NCI-H1436 treated with DMSO at 0.1 percent for 48 hours (cell line): ENCODE results near the gene EXT2.

Source experiments
- DNase-seq: peaks from one replicate; lab custom pipeline; 2025; lab: John Stamatoyannopoulos, UW

Gene EXT2

DNA sequence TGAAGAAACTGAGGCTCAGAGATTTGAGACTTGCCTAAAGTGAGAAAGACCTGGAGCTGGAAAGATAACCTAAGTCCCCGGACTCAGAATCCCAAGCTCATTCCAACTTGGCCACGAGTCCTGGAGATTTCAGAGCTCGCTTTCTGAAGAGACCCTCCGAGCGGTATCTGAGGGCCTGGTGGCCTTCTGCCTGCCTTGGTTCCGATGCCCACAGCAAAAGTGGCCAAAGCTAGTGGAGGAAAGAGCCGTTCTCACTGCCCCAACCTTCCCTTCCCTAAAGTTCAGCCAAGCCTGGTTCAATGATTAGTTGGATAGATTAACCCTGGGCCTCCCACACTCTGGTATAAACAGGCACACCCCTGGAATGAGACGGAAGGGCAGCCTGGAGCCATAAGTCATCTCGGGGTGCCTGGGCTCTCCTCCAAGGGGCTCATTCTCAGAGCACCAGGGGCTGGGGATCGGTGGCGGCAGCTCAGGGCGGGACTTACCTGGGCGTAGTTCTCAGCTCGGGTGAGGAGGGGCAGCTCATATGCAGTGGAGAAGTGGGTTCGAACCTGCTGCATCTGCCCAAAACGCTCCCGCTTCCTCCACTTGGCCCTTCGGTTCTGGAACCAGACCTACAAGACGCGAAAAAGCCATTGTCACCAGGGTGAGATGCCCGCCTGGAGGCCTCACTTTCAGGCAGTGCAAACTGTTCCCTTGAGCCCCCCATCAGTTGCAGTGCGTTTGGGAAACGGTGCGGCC lies 171.7 kb downstream of the EXT2 start:
- DNase-seq, result no peak

DNA sequence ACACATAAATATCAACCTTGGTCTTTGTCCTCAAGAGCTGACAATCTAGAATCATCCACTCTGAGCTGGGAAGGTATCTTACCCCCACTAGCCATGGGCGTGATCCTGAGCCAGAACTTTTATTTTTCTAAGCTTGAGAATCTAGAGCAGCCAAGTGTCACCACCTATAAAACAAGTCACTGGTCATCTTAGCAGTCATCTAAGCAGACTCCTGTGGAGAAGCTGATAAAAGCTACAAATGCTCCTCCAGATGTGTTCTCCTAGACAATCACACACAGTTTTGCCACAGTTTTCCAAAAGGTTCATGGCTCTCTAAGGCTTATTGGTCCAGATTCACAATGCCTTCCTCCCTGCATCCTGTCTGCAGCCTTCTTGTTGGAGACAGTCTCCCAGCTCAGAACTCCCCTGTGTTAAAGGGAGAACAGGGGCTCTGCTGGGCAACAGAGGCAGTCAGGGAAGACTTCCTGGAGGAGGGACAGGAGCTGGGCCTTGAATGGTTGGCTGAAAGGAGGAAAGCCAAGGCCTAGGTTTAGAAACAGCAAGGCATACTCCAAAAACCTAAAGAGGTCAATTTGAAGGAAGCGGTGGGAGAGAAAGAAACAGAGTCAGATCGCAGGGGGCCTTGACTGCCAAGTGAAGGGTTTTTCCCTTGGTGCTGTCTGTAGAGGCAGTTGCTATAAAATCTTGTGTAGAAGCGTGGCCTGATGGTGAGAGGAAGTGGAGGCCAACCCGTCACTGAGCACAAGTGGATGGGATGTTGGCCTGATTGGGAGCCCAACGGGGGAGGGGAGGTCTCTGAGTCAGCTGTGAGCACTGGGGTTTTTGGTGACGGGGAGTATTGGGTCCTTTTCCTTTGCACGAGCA lies 172.5 kb downstream of the EXT2 start:
- DNase-seq, result no peak

DNA sequence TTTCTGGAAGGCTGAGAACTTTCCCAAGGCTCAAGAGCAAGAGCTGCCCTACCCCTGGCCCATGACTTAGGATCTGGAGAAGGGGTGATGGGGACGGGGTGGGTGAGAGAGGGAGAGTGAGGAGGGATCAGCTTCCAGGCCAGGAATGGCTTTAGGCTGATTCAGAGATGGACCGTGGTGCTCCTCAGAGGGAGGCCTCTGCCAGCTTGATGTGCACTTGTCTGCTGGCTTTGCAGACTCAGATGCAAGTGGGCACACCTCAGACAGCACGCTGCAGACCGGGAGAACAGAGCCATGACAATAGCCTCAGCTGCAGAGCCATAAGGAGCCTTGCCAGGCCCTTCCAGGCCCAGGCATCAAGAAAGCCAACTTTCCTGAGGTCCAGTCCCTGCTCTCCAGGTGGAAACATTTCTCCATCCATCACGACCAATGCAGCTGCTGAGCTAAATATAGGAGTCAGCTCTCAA lies 173.2 kb downstream of the EXT2 start:
- DNase-seq, result no peak

DNA sequence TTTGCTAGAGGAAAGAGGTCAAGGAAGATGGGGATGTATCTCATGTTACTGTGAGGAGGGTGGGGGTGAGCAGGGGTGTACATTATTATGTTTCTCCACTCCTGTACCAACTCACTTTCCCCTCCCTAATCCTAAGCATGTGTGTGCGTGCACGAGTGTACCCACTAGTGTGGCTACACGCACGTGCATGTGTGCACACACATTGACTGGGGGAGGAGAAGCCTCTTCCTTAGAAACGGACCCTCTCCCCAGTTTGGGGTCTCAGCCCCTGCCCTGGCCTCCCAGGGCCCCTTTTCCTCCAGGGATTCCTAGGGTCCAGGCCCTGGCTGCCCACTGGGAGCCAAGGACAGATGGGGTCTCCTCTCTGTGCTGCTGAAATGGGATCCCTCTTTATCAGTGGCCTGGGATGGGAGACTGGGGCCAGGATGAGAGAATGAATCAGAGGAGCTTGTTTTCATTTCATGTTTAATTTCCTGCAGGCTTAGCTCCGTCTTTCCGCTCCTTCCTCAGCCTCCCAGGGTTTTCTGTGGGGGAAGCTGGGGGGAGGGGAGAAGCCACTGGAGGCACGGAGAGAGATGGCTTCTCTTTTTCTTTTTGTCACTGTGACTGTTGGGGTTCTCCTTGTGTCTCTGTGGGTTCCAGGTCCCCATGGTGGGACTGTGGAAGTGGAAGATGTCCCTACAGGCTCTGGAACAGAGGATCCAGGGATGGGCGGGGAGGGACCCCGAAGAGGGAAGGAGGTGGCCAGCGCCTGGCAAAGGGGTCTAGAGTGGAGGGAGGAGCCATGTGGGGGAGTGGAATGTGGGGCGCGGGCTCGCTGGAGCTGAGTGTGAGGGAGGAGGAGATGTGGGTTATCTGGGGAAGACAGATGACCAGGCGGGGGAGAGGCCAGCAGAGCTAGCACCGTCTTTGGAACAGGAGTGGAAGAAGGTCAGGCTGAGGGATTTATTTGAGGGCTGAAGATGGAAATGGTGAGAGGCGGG lies 174.2 kb downstream of the EXT2 start:
- no peak for DNase-seq

DNA sequence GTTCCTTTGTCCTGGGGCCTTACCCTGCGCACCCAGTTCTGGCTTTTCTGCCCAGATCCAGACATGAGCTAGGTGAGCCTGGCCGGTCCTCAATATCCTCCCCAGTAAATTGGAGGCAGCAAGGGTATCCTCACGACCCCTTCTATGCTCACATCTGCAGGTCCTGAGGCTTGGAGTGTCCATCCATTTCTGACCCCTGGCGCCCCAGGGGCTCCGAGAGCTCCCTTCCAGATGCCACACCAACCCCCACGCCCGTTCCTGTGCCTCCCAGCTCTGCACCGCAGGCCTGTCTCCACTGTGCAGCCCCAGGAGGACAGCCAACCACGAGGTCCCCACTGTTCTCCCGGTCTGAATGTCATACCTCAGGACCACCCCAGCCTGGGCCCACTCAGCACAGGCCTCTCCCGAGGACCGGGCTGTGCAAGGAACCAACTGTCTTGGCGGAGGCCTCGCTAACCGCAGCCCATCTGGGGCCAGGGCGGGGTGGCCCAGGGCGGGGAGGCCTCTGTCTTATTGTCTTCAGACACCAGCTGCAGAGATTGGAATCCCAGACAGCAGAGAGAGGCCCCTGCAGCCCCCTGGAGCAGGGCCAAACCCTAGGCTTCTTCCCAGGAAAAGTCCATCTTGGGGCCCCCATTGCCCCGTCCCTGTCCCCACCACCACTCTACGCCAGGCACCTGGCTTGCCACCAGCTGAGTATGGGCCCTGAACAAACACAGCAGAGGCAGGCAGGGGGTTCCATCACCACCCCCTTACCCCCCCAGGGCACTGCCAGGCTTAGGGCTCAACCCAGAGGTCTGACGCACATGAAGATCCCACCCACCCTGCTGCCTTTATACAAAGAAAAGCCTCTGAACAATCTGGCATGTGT lies 175.2 kb downstream of the EXT2 start:
- no peak for DNase-seq

DNA sequence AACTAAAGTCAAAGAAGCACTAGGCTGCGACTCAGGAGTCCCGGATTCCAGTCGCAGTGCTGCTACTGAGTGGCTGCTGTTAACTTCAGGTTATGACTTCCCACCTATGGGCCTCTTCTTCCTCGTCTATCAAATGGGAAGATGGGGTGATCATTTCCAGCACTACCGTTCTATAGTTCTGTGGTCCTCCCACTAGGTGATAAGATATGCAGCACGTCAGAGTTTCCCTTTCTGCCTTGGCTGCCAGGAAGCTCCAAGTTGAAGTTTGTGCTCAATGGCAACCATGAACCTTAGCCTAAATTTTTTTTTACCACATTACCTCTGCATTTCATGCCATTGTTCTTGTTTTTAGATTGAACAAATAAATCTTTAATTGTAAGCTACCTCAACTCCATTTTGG lies 175.8 kb downstream of the EXT2 start:
- no peak for DNase-seq

DNA sequence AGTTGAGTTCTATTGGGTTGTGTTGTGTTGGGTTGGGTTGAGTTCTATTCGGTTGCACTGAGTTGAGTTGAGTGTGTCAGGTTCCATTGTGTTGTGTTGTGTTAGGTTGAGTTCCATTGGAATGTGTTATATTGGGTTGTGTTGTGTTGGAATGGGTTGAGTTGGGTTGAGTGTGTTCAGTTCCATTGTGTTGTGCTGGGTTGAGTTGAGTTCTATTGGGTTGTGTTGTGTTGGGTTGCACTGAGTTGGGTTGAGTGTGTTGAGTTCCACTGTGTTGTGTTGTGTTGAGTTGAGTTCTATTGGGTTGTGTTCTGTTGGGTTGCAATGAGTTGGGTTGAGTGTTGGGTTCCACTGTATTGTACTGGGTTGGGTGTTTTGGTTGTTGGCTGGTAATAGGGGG lies 178.9 kb downstream of the EXT2 start:
- DNase-seq, result no peak

DNA sequence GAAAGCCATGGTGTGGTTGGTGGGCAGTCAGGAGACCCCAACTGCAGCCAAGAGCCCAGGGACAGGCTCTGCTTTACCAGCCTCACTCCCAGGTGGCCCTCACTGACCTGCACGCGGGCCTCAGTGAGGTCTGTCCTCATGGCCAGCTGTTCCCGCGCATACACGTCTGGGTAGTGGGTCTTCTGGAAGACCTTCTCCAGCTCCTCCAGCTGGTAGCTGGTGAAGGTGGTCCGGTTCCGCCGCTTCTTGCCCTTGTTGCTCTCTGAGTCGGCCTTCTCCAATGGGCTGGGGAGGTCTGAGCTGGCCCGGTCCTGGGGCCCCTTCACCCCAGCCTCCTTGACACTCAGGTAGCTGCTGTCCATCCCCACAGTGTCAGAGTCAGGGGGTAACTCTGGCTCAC lies 179.8 kb downstream of the EXT2 start:
- no peak for DNase-seq

DNA sequence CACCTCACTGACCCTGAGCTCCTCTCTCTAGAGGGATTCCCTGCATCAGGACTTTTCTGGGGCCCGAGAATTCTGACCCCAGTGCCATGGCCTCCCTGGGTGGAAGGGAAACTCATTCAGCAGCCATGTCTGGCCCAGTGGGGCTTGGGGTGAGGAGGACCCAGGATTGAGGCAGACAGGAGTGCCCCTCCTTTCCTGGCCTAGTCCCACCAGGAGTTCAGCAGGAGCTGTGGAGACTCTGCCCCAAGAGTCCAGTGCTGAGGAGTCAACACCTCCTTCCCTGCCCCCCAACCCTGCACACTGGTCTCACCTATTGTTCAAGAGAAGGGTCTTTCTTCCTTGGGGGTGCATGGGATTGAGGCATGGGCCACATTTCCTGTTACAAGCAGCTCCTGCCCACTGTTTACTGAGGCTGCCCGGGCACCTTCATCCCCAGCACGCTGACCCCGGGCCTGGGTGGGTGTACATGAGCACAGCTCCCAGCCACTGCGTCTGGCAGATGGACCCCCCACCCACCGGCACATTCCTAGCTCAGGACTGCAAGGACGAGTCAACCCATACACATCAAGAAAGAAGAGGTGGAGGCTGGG lies 180.6 kb downstream of the EXT2 start:
- DNase-seq, result no peak

DNA sequence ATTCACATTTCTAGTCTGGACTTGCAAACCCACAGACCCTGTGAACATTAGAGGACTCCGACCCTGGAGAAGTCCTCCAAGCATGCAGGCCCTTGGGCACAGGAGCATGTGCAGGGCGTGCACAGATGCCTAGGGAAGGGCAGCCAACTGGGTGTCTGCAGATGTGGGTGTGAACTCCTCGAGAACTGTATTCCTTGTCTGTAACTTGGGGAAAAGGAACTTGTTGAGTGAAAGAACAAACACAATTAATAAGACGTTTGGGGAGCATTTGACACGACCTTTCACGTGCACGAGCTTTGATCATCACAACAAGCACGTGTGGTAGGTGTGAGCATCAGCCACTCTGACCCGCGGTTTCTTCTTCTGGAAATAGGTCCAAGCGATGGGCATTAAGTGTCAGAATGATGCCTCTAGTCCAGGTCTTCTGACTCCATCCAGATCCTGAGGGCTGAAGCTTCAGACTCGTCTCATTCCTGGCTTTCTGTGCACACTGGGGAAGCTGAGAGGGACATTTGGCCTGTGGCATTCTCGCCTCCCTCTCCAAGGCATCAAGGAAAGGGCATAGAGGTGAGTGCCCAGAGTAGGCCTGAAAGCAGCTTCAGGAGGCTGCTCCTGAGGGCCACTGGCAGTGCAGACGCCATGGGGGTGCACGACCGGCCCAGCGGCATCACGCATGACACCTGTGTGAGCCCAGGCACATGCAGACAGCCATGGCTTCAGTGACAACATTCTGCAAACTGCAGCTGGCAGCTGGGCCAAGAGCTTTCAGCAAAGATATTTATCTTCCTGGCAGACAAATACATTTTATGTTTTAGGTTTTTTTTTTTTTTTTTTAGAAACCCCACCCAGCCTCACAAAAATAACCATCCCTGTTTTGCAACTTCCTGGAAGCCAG lies 182.0 kb downstream of the EXT2 start:
- DNase-seq, result no peak

DNA sequence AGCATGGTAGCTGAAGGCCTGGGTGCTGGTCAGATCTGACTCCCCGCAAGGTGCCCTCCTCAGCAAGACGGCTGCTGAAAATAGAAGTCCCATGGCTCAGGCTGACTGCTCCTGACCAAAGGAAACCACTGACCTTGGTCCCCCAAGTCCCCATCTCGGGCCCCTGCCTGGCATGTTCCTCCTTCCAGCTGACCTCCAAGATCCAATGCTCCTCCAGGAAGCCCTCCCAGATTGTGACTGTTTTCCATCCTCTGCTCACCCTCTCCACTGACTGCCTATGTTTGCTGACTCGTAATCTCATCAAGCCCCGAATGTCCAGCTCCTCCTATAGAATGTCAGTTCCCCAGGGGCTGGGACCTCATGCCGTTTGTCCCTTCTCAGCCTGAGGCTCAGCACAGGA lies 184.0 kb downstream of the EXT2 start:
- no peak for DNase-seq

DNA sequence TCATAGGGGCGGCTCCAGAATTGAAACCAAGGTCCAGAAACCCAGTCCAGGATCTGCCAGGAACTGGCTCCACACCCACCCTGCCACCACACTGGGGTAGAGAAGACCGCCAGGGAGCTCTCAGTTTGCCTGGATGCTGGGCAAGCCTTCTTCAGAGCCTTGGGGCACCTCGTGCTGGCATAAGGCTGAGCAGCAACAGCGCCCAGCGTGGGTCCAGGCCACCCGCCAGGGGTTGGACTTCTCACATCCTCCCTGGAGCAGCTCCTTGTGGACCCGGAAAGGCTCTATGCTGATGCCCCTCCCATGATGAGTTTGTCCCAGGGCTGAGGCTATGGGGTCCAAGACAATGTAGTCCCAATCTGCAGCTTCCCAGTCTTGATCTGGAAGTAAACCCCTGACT lies 184.8 kb downstream of the EXT2 start:
- no peak for DNase-seq

DNA sequence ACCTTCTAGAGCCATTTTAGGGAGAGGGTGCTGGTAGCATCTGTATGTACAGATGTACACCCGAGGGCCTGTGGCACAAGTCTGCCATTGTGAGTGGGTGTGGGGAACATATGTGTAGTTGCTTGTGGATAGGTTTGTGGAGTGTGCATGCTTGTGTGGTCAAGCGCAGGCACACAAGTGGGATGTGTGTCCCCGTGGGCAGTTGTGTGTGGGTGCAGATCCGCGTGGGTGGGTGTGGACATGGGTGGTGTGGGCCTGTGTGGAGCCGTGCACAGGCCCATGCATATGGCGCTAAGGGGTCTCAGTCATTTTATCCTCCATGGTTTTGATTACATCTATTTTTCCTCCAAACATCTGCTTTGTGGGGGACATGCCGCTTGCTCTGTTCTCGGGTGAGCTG lies 185.7 kb downstream of the EXT2 start:
- DNase-seq, result no peak

DNA sequence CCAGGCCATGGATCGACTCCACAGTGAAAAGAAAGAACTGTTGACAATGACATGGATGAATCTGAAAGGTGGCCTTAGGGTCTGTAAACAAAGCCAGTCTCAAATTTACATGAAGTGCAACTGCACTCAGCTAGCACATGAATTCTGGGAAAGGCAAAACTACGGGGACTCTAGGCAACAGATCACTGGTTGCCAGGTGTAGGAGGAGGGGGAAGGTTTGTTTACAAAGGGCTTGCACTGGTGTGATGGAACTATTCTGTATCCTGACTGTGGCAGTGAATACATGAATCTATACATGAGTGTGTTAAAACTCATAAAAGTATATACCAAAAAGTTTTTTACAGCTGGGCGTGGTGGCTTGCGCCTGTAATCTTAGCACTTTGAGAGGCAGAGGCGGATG lies 187.1 kb downstream of the EXT2 start:
- DNase-seq, result no peak

DNA sequence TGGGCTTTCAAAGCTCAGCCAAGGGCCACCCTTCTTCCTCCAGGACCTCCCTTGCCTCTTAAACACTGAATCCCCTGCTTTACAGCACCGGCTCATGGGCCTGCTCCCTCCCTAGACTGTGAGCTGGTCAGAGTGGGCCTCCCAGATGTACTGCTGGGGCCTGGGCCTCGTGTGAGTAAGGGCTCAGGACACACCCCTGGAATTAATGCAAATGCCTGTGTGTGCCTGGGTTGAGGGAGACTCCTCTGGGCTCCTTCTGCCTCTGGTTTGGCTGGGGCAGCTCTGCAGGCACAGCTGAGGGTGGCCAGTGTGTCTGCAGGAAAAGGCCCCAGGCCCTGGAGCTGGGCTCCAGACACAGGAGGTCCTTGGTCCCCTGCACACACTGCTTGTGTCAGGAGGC lies 190.3 kb downstream of the EXT2 start:
- no peak for DNase-seq

DNA sequence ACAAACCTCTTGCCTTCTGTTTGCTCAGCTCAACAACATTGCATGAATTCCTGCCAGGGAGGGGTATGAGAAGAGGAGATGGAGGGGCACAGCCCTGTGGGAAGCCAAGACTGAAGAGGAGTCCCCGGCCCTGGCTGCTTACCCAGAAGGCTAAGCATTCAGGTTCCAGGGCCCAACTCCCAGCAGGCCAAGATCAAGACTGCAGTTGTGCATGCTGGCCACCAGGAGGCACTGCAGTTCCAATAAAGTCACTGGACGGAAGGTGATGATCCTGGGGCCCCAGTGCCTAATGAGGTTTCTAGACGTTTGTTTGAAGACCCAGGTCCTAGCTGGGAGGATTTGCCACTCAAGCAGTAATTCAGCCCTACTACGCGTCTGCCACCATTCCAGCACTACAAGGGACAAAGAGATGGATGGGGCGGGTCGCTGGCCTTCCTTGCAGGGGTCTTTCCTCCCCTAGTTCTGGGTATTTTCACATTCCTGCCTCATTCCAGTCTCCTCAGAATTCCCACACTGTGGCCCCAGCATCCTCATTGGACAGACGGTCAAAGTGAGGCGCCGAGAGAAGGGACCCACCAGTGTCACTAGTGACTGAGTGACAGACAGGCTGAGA lies 190.9 kb downstream of the EXT2 start:
- DNase-seq, result no peak

DNA sequence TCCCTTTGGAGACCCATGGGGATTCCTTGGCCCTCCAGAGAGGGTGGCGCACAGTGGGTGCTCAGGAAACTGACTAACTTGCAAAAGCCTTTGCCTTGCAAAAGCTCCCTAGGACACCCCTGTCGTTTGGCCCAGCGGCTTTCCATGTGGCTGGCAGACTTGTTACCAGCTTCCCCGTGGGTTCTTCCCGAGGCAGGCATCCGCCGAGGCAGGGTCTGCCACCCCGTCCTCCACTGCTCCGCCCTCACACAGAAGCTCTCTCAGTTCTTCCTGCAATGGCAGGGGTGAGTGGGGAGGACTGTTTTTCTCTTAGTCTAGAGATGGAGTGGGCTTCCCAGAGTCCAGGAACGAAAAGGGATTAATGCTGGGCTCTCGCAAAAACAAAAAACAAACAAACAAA lies 191.4 kb downstream of the EXT2 start:
- no peak for DNase-seq

DNA sequence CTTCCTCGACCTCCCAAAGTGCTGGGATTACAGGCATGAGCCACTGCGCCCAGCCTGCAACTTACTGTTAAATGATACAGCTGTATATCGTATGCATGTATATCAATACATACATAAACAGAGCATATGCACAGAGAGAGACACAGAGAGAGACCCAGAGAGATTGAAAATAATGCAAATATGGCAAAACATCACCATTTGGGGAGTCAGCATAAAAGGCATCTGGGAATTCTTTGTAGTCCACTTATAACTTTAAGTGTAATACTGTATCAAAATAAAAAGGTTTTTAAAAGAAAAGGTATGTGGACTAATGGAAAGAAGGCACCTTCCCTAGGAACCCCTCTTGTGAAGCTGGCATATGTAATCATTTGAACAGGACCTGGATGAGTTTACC lies 192.7 kb downstream of the EXT2 start:
- DNase-seq, result no peak

DNA sequence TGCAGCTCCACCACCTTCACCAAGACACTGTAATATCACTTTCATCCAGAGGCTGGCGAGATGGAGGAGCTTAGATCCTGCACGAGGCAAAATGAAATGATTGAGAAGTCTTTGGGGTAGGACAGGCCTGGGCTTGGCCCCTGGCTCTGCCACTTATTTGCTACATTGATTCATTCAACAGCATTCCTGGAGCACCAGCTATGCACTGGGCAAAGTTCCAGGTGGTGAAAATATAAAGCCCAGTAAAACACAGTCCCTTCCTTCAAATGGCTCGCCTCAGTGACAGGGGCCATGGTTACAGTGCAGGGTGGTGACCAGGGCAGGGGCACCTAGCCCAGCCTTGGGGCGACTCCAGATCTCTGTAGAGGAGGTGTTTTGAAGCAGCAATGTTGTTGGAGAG lies 194.7 kb downstream of the EXT2 start:
- no peak for DNase-seq
